ENCODE data around the gene GPRC5C.
"Not testable (repeated sequence)": the region's sequence is repeated elsewhere in the genome, so short reads cannot be mapped to it uniquely, and the experiment has no call there.

GPRC5C gene

DNA sequence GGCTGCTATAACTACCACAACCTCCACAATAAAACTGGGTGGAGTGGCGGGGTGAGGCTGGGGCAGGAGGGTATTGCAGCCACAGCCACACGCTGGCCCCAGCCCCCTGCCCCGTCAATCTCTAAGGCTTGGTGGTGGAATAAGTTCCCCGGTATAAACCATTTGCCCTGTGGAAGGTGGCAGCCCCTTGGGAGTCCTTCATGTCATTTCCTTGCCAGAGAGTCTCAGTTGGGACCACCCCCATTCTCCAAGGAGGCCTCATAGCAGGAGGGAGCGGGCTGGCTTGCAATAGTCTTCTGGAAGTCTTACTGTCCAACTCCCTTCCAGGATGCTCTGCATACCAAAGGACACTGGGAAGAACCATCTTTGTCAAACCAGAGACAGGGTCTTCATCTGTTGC, 54.0 kb downstream of the GPRC5C start:
- DNase-seq: peak in 1 of 2 donors; percentile 17
- Histone ChIP-seq H3K9me3 (no peaks in the 10 kb centered on the region), H3K4me3 (no peak overlapping the region), H3K27ac (no peak overlapping the region), H3K36me3 (no peaks in the 10 kb centered on the region), H3K4me1 (no peaks in the 10 kb centered on the region), H3K27me3 (peaks cover 0 to 40% of the 10 kb centered on the region in 2 donors)
- intact Hi-C loops (cut with DNase I; ENCODE audit: low total_unique reads): no loop called here
- TF ChIP-seq, protein P1, sequence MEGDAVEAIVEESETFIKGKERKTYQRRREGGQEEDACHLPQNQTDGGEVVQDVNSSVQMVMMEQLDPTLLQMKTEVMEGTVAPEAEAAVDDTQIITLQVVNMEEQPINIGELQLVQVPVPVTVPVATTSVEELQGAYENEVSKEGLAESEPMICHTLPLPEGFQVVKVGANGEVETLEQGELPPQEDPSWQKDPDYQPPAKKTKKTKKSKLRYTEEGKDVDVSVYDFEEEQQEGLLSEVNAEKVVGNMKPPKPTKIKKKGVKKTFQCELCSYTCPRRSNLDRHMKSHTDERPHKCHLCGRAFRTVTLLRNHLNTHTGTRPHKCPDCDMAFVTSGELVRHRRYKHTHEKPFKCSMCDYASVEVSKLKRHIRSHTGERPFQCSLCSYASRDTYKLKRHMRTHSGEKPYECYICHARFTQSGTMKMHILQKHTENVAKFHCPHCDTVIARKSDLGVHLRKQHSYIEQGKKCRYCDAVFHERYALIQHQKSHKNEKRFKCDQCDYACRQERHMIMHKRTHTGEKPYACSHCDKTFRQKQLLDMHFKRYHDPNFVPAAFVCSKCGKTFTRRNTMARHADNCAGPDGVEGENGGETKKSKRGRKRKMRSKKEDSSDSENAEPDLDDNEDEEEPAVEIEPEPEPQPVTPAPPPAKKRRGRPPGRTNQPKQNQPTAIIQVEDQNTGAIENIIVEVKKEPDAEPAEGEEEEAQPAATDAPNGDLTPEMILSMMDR (IDR thresholded peaks at IDR 0.05): no peak

- H3K9me3 ChIP-seq; H3K4me1 ChIP-seq; H3K27ac ChIP-seq; H3K36me3 ChIP-seq; intact Hi-C loops (cut with DNase I; ENCODE audit: low total_unique reads); H3K4me3 ChIP-seq: not testable (repeated sequence)
- peak in 1 of 2 donors; percentile 24 for DNase-seq
- peaks cover 0 to 31% of the 10 kb centered on the region in 2 donors for H3K27me3 ChIP-seq
Measured at GRCh38 chr17:74488276-74488675, 56.4 kb downstream of the GPRC5C start.

DNA sequence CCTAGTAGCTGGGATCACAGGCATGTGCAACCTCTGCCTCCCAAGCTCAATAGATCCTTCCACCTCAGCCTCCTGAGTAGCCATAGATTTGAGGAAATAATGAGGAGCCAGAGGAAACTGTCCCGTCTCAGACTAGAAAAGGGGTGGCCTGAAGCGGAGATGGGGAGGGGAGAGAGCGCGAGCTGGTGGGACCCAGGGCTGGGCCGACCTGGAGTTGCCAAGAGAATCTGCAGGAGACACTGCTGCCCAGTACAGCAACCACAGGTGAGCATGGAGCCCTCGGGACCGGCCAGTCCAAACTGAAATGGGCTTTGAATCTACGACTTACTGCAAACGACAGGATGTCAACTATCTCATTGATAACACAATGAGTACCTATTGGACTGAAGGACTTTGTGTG, 58.8 kb downstream of the GPRC5C start:
- TF ChIP-seq, protein P1 (IDR thresholded peaks at IDR 0.05): no peak
- H3K4me3 ChIP-seq: no peak overlapping the region
- no peaks in the 10 kb centered on the region for H3K36me3 ChIP-seq
- H3K4me1 ChIP-seq: no peaks in the 10 kb centered on the region
- H3K9me3 ChIP-seq: no peaks in the 10 kb centered on the region
- intact Hi-C loops (cut with DNase I; ENCODE audit: low total_unique reads): no loop called here
- peaks cover 0 to 17% of the 10 kb centered on the region in 2 donors for H3K27me3 ChIP-seq
- peak in 1 of 2 donors; percentile 11 for DNase-seq
- H3K27ac ChIP-seq: no peak overlapping the region

GRCh38 chr17:74491626-74492025, 59.7 kb downstream of the GPRC5C start:
- H3K4me3 ChIP-seq: no peak overlapping the region
- TF ChIP-seq, protein P1 (IDR thresholded peaks at IDR 0.05): no peak
- no peaks in the 10 kb centered on the region for H3K4me1 ChIP-seq
- H3K27me3 ChIP-seq: peaks cover 0 to 14% of the 10 kb centered on the region in 2 donors
- no peaks in the 10 kb centered on the region for H3K9me3 ChIP-seq
- no peak overlapping the region for H3K27ac ChIP-seq
- peak in 1 of 2 donors; percentile 32 for DNase-seq
- intact Hi-C loops (cut with DNase I; ENCODE audit: low total_unique reads): no loop called here
- H3K36me3 ChIP-seq: no peaks in the 10 kb centered on the region

DNA sequence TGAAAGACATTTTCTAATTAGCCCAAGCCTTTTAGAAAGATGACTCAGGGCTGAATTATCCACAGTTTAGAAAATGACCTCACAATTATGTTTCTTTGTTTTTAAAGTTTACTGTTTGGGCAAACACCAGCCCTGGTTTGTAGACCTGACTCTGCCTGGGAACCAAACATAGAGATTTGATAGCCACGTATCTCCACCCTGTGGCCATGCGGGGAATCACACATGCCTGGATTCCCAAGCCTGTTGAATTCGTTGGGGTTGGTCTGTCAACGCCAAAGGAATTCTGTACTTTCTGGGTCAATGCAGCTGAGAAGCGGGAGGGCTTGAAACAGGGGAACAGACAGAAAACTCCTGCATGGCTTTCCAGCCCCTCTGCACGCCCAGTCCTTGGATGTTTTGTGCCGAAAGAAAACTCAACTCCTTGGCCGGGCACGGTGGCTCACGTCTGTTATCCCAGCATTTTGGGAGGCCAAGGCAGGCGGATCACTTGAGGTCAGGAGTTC, 61.5 kb downstream of the GPRC5C start:
- intact Hi-C loops (cut with DNase I; ENCODE audit: low total_unique reads): loop anchor here (1.0 kb wide), 1 partner anchor 125 kb away; no protein-coding TSS in a partner anchor
- DNase-seq: peak; percentile 54 to 76
- Histone ChIP-seq H3K4me3 (no peak overlapping the region), H3K36me3 (no peaks in the 10 kb centered on the region), H3K27ac (no peak overlapping the region), H3K4me1 (no peaks in the 10 kb centered on the region), H3K9me3 (no peaks in the 10 kb centered on the region), H3K27me3 (peaks cover 0 to 17% of the 10 kb centered on the region in 2 donors)
- TF ChIP-seq, protein P1 (IDR thresholded peaks at IDR 0.05): peak; percentile 86 to 87
